ENCODE data around the gene TMCO5A. TPM values are rescaled to one million over a fixed set of nuclear protein-coding genes. Genes with fewer than 3 reads are reported as not detected.

Gene TMCO5A
- total and polyA plus RNA-seq, 2 of the 8 experiments (the other 6 are each of a cell fraction or from before 2014, with no cell fraction given), result not detected

DNA sequence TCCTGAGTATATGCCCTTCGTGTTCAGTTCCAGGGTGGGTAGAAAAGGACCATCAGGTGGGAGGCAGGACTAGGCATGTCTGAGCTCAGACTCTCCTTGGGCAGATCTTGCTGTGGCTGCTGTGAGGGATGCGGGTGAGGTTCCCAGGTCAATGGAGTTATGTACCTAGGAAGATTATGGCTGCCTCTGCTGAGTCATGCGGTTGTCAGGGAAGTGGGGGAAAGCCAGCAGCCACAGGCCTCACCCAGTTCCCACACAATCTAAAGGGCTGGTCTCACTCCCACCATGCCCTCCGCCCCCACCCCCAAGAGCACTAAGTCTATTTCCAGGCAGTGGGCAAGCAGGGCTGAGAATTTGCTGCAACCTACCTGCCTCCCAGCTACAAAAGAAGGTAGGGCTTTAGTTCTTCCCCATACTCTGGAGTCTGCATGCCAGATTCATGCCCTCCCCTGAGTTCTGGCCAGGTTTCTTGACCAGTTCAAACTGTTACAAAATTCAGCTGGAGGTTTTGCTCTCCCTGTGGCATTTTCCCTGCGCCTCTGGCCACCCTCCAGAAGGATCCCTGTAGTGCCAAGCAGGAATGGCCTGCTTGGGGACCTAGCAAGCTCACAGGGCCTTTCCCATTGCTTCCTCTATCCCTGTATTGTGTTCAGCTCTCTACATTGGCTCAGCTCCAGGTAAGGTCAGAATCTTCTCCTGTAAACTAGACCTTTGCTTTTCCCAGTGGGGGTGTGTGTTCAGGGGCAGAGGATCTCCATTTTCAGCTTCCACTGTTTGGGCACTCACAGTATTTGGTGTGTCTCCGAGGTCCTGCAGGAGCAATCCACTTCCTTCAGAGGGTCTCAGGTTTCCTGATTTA, 12.7 kb upstream of the TMCO5A start:
- H3K18ac ChIP-seq (ENCODE audit: extremely low read depth, low read length), result no peak overlapping the region
- H3K4me3 ChIP-seq (ENCODE audit: extremely low read depth in 1 of 4, insufficient read depth in 2 of 4, low read depth in 3 of 4, low read length in 4 of 4), result no peak overlapping the region
- no peaks in the 10 kb centered on the region for H3K9me3 ChIP-seq (ENCODE audit: insufficient read depth in 2 of 2, low read depth in 1 of 2, low read length in 1 of 2)
- no peaks in the 10 kb centered on the region for H3K23me2 ChIP-seq (ENCODE audit: low read depth, low read length)
- ChIA-PET CTCF (ENCODE audit: partially characterized antibody) (interaction anchor here (1.4 kb wide), 1 partner anchor 30 kb away, joined by 4 read pairs; no protein-coding TSS in a partner anchor), POLR2A (ENCODE audit: partially characterized antibody) (no interaction called here)
- H4K8ac ChIP-seq (ENCODE audit: extremely low read depth, insufficient read depth, low read length), result no peak overlapping the region
- WGBS, 2 experiments (ENCODE audit: extremely low coverage in 1 of 2, insufficient coverage in 1 of 2, insufficient read length in 1 of 2, insufficient replicate concordance in 2 of 2, low coverage in 1 of 2, low lambda C conversion rate in 2 of 2, missing lambda C conversion rate in 1 of 2), result 94% methylated on average over 6 of the region's 6 CpGs; no CpG with 5 or more reads in 1 of the 2 experiments
- H4K91ac ChIP-seq (replicated peaks; ENCODE audit: insufficient read length, low read length), result no peak overlapping the region
- no peaks in the 10 kb centered on the region for H3K4me1 ChIP-seq (replicated peaks in 1 of 4; ENCODE audit: control insufficient read depth in 3 of 4, insufficient read depth in 4 of 4, low read length in 3 of 4)
- no peak overlapping the region for H3K23ac ChIP-seq (ENCODE audit: insufficient read length)
- DNase-seq (ENCODE audit: low read depth in 1 of 2, low spot score in 2 of 2) (no peak), FAIRE-seq (no peak)
- H3K79me2 ChIP-seq (ENCODE audit: control insufficient read depth in 1 of 2, insufficient read depth in 2 of 2, low read length in 2 of 2), result no peaks in the 10 kb centered on the region
- H3K36me3 ChIP-seq (ENCODE audit: control insufficient read depth in 2 of 4, insufficient read depth in 4 of 4, low read length in 3 of 4), result no peaks in the 10 kb centered on the region
- H2AK5ac ChIP-seq (ENCODE audit: low read depth, low read length), result no peak overlapping the region
- no peak overlapping the region for H2BK20ac ChIP-seq (ENCODE audit: low read length)
- H3K4ac ChIP-seq (replicated peaks; ENCODE audit: insufficient read length, low read depth, low read length), result no peak overlapping the region
- H2BK15ac ChIP-seq (ENCODE audit: low read length), result no peak overlapping the region
- no peaks in the 10 kb centered on the region for H3K79me1 ChIP-seq (ENCODE audit: low read depth, low read length)
- H3K4me2 ChIP-seq (ENCODE audit: insufficient read depth in 1 of 2, low read depth in 2 of 2, low read length in 2 of 2), result no peak overlapping the region
- no peaks in the 10 kb centered on the region for H3K27me3 ChIP-seq (replicated peaks in 1 of 4; ENCODE audit: control insufficient read depth in 3 of 4, extremely low read depth in 1 of 4, insufficient read depth in 3 of 4, low read length in 3 of 4)
- H3K14ac ChIP-seq (ENCODE audit: insufficient read length), result no peak overlapping the region
- no peak overlapping the region for H3K27ac ChIP-seq (ENCODE audit: low read depth, low read length)
- H2BK120ac ChIP-seq (replicated peaks; ENCODE audit: low read depth, low read length), result no peak overlapping the region
- H4K5ac ChIP-seq (ENCODE audit: insufficient read length, low read depth, low read length), result no peak overlapping the region
- H4K20me1 ChIP-seq (replicated peaks in 1 of 2; ENCODE audit: control insufficient read depth in 1 of 2, insufficient read depth in 2 of 2, low read length in 2 of 2), result no peaks in the 10 kb centered on the region
- H3K56ac ChIP-seq (replicated peaks; ENCODE audit: insufficient read length, low read depth, low read length), result no peak overlapping the region
- H2BK5ac ChIP-seq (ENCODE audit: low read depth, low read length), result no peak overlapping the region
- H3K9ac ChIP-seq (replicated peaks in 1 of 4; ENCODE audit: extremely low read depth in 1 of 4, low read depth in 3 of 4, low read length in 3 of 4), result no peak overlapping the region
- H2BK12ac ChIP-seq (ENCODE audit: low read depth, low read length), result 0 out of 2 replicates have a peak overlapping the region, but pooled peaks have one; percentile 3
- 0 out of 2 replicates have a peak overlapping the region, but pooled peaks have one; percentile 13 for H2AFZ ChIP-seq (ENCODE audit: low read length)
- TF ChIP-seq SUZ12 (IDR thresholded peaks at IDR 0.05; ENCODE audit: low read length), result no peak
- no peak for TF ChIP-seq JUND (IDR thresholded peaks at IDR 0.05; ENCODE audit: low read length)
- TF ChIP-seq TAF7 (optimal IDR thresholded peaks at IDR 0.05; ENCODE audit: borderline replicate concordance, low read depth, low read length), result no peak
- TF ChIP-seq ZNF274 (IDR thresholded peaks at IDR 0.05; ENCODE audit: borderline replicate concordance, extremely low read depth, low read length), result no peak
- TF ChIP-seq, protein P1, sequence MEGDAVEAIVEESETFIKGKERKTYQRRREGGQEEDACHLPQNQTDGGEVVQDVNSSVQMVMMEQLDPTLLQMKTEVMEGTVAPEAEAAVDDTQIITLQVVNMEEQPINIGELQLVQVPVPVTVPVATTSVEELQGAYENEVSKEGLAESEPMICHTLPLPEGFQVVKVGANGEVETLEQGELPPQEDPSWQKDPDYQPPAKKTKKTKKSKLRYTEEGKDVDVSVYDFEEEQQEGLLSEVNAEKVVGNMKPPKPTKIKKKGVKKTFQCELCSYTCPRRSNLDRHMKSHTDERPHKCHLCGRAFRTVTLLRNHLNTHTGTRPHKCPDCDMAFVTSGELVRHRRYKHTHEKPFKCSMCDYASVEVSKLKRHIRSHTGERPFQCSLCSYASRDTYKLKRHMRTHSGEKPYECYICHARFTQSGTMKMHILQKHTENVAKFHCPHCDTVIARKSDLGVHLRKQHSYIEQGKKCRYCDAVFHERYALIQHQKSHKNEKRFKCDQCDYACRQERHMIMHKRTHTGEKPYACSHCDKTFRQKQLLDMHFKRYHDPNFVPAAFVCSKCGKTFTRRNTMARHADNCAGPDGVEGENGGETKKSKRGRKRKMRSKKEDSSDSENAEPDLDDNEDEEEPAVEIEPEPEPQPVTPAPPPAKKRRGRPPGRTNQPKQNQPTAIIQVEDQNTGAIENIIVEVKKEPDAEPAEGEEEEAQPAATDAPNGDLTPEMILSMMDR (IDR thresholded peaks at IDR 0.05; ENCODE audit: control extremely low read depth in 1 of 3, insufficient read depth in 1 of 3, low read depth in 1 of 3, low read length in 3 of 3), result no peak
- no peak for TF ChIP-seq BRCA1 (IDR thresholded peaks at IDR 0.05; ENCODE audit: low read depth, low read length)
- no peak for TF ChIP-seq RBBP5 (IDR thresholded peaks at IDR 0.05; ENCODE audit: borderline replicate concordance, low read depth, low read length)
- no peak for TF ChIP-seq KDM5A (IDR thresholded peaks at IDR 0.05; ENCODE audit: low read length)
- TF ChIP-seq TEAD4 (IDR thresholded peaks at IDR 0.05; ENCODE audit: low read depth, low read length), result no peak
- no peak for TF ChIP-seq JUN (IDR thresholded peaks at IDR 0.05; ENCODE audit: low read depth, low read length)

All from H1 (cell line).